Activated naive CD4-positive, alpha-beta T cell (primary cell): Measurements from ENCODE around the gene ASNSD1.
"Not testable (repeated sequence)": the region's sequence is repeated elsewhere in the genome, so short reads cannot be mapped to it uniquely, and the experiment has no call there.

Source experiments
- DNase-seq, 4 experiments: peaks; one replicate each; lab custom pipeline; 2025; lab: John Stamatoyannopoulos, UW

Gene ASNSD1

GRCh38 chr2:189687796-189688195, 26.5 kb downstream of the ASNSD1 start:
- DNase-seq, result not testable (repeated sequence)

GRCh38 chr2:189696223-189696622, 35.0 kb downstream of the ASNSD1 start:
- DNase-seq, result no peak

GRCh38 chr2:189698020-189698887, 37.0 kb downstream of the ASNSD1 start:
- DNase-seq, result no peak

- no peak for DNase-seq
These were observed 39.4 kb downstream of the ASNSD1 start for GRCh38 chr2:189700681-189701080.

GRCh38 chr2:189702071-189702470, 40.8 kb downstream of the ASNSD1 start:
- DNase-seq, result no peak

GRCh38 chr2:189709501-189710221, 48.4 kb downstream of the ASNSD1 start:
- DNase-seq, result no peak

- not testable (repeated sequence) for DNase-seq
These were observed 56.3 kb downstream of the ASNSD1 start for GRCh38 chr2:189717593-189717992.

GRCh38 chr2:189719571-189719970, 58.3 kb downstream of the ASNSD1 start:
- DNase-seq, result no peak
